GM21528 (cell line): ENCODE results near the gene CKMT2.
A peak's percentile ranks its signal among the peaks of the same experiment; 100 is the strongest.

ENCODE experiments used
- ATAC-seq: cut with Tn5 transposase; IDR thresholded peaks from one replicate; pipeline ENCODE4 v1.9.1; 2021; ENCODE audit warnings: mild to moderate bottlenecking, moderate library complexity; ENCODE audit not compliant: unreplicated experiment, low FRiP score

CKMT2 gene

GRCh38 chr5:81300921-81301270 lies 67.8 kb downstream of the CKMT2 start:
- no peak for ATAC-seq

- ATAC-seq = peak; percentile 96
Measured at GRCh38 chr5:81301271-81302015, 68.3 kb downstream of the CKMT2 start, which contains the start of gene ZCCHC9. Gene ZCCHC9, plus strand, starts transcription at chr5:81301587. Its CDS starts 3,171 bp downstream, at chr5:81304758.

GRCh38 chr5:81302596-81302995 lies 69.5 kb downstream of the CKMT2 start:
- ATAC-seq = no peak

GRCh38 chr5:81303563-81303962 lies 70.4 kb downstream of the CKMT2 start:
- ATAC-seq = no peak

GRCh38 chr5:81305785-81306184 lies 72.7 kb downstream of the CKMT2 start:
- no peak for ATAC-seq

- no peak for ATAC-seq
Measured at GRCh38 chr5:81308836-81309235, 75.7 kb downstream of the CKMT2 start.

GRCh38 chr5:81310402-81311063 lies 77.4 kb downstream of the CKMT2 start:
- no peak for ATAC-seq

GRCh38 chr5:81313278-81313677 lies 80.2 kb downstream of the CKMT2 start:
- no peak for ATAC-seq

GRCh38 chr5:81313686-81314085 lies 80.6 kb downstream of the CKMT2 start:
- ATAC-seq = no peak

GRCh38 chr5:81314581-81314980 lies 81.5 kb downstream of the CKMT2 start:
- ATAC-seq = no peak

GRCh38 chr5:81315336-81315735 lies 82.2 kb downstream of the CKMT2 start:
- ATAC-seq = no peak

- no peak for ATAC-seq
Measured at GRCh38 chr5:81315830-81316229, 82.7 kb downstream of the CKMT2 start.
